Transverse colon (tissue), 4 donors: ENCODE data around the gene WDR76. TPM values are rescaled to one million over a fixed set of nuclear protein-coding genes. Genes with fewer than 3 reads are reported as not detected.

Experiments used
- DNase-seq: peaks from one replicate; pipeline ENCODE4 v3.0.0-alpha.2; 2019
- H3K27ac ChIP-seq, 4 donors: fragments of 200-600 bp; sonication (generic); 2 replicates each; pipeline ENCODE4 v1.5.1; 2016 to 2018; ENCODE audit warnings: inconsistent platforms in 4 of 4
- H3K27me3 ChIP-seq: fragments of 200-600 bp; sonication (generic); 2 replicates; pipeline ENCODE4 v1.5.1; 2017; ENCODE audit warnings: inconsistent platforms
- H3K36me3 ChIP-seq, 4 donors: fragments of 200-600 bp; sonication (generic); 2 replicates each; pipeline ENCODE4 v1.5.1; 2017 to 2019; ENCODE audit warnings: inconsistent platforms in 4 of 4
- H3K4me1 ChIP-seq, 4 donors: fragments of 200-600 bp; sonication (generic); 2 replicates each; pipeline ENCODE4 v1.5.1; 2017 to 2020; ENCODE audit warnings: inconsistent platforms in 4 of 4
- H3K4me3 ChIP-seq, 4 donors: fragments of 200-600 bp; sonication (generic); 1 replicate in 1 of 4; 2 replicates in 3 of 4; pipeline versions ENCODE4 v1.5.1 to v1.6.1; 2017 to 2019; ENCODE audit warnings: inconsistent platforms in 4 of 4
- H3K9me3 ChIP-seq, 2 donors: fragments of 200-600 bp; sonication (generic); 2 replicates each; pipeline ENCODE4 v1.5.1; 2017 to 2019; ENCODE audit warnings: inconsistent platforms in 2 of 2
- EP300 ChIP-seq: sonication (generic); formaldehyde crosslinking; IDR thresholded peaks from one replicate; pipeline ENCODE4 v1.6.1; 2017; ENCODE audit warnings: antibody characterized with exemption, low read depth
- POLR2A ChIP-seq: fragments of 450-650 bp; IDR thresholded peaks from one replicate; pipeline ENCODE4 v1.6.1; 2016; ENCODE audit warnings: antibody characterized with exemption, mild to moderate bottlenecking, moderate library complexity
- POLR2AphosphoS5 ChIP-seq, 3 donors: sonication (generic); formaldehyde crosslinking; IDR thresholded peaks; one replicate each; pipeline ENCODE4 v1.6.1; 2016; ENCODE audit warnings: antibody characterized with exemption in 3 of 3
- WGBS, 2 donors: methylation state at CpG; one replicate each; pipeline ENCODE4 v1.1.5; 2018; ENCODE audit warnings: low coverage in 1 of 2; 5-methylcytosine and 5-hydroxymethylcytosine counted together
- in situ Hi-C, 4 donors: fragments of 200-750 bp; cut with MboI; loops; one replicate each; pipeline versions ENCODE4 v1.15.0 to v1.15.1; 2017; ENCODE audit warnings: low sequenced_read_pairs in 3 of 4, low pct_ligation_motif_present in 1 of 4, low pct_unique_long_range_greater_than_20kb in 1 of 4
- intact Hi-C: fragments of 100-400 bp; cut with DNase I; formaldehyde crosslinking; loops from one replicate; pipeline ENCODE4 v1.15.1; 2023; ENCODE audit warnings: low total_unique reads
- total RNA-seq, 4 donors: library from RNA; depleted of rRNA; stranded (reverse); fragments of >200 nt; gene quantifications; one replicate each; pipeline ENCODE4 v1.1.0, GENCODE V29; 2016
- TF ChIP-seq, protein P1 (sequence below), 5 experiments: fragments of 200-600 bp in 3 of 5; fragments of 450-650 bp in 2 of 5; sonication (generic) in 3 of 5; IDR thresholded peaks; 1 replicate in 2 of 5; 2 replicates in 3 of 5; pipeline ENCODE4 v1.5.1; 2016 to 2017; ENCODE audit warnings: antibody characterized with exemption in 5 of 5, inconsistent platforms in 3 of 5, mild to moderate bottlenecking in 2 of 5, moderate library complexity in 1 of 5

WDR76 gene
- total RNA-seq, 4 donors from 2014 or later, result 0.20 to 4.8 (median 2.7) TPM; not detected in 1

GRCh38 chr15:43911235-43911781, 84.5 kb downstream of the WDR76 start:
- Histone ChIP-seq H3K27ac (no peak overlapping the region), H3K27me3 (no peaks in the 10 kb centered on the region), H3K9me3 (no peaks in the 10 kb centered on the region), H3K36me3 (no peaks in the 10 kb centered on the region), H3K4me3 (no peak overlapping the region), H3K4me1 (no peaks in the 10 kb centered on the region)
- in situ Hi-C loops, result loop anchor here in 2 of 4 donors (25.0 kb wide), 1 partner anchor 301 kb away; no protein-coding TSS in a partner anchor
- intact Hi-C loops, result no loop called here
- DNase-seq, result no peak
- no peak for TF ChIP-seq POLR2AphosphoS5 (IDR thresholded peaks at IDR 0.05)
- WGBS, 2 donors, result 40 to 76% methylated on average over 2 to 4 of the region's 4 CpGs

GRCh38 chr15:43912208-43912607, 85.4 kb downstream of the WDR76 start:
- no peaks in the 10 kb centered on the region for H3K36me3 ChIP-seq
- H3K4me3 ChIP-seq, result no peak overlapping the region
- intact Hi-C loops, result no loop called here
- no peak overlapping the region for H3K27ac ChIP-seq
- H3K4me1 ChIP-seq, result no peaks in the 10 kb centered on the region
- in situ Hi-C loops, result loop anchor here in 2 of 4 donors (25.0 kb wide), 1 partner anchor 300 kb away; no protein-coding TSS in a partner anchor
- DNase-seq, result no peak
- 89 to 95% methylated on average over 5 to 6 of the region's 6 CpGs for WGBS, 2 donors
- TF ChIP-seq, protein P1, sequence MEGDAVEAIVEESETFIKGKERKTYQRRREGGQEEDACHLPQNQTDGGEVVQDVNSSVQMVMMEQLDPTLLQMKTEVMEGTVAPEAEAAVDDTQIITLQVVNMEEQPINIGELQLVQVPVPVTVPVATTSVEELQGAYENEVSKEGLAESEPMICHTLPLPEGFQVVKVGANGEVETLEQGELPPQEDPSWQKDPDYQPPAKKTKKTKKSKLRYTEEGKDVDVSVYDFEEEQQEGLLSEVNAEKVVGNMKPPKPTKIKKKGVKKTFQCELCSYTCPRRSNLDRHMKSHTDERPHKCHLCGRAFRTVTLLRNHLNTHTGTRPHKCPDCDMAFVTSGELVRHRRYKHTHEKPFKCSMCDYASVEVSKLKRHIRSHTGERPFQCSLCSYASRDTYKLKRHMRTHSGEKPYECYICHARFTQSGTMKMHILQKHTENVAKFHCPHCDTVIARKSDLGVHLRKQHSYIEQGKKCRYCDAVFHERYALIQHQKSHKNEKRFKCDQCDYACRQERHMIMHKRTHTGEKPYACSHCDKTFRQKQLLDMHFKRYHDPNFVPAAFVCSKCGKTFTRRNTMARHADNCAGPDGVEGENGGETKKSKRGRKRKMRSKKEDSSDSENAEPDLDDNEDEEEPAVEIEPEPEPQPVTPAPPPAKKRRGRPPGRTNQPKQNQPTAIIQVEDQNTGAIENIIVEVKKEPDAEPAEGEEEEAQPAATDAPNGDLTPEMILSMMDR (IDR thresholded peaks at IDR 0.05), result no peak
- TF ChIP-seq EP300 (no peak), POLR2A (no peak), POLR2AphosphoS5 (IDR thresholded peaks at IDR 0.05) (no peak)
- no peaks in the 10 kb centered on the region for H3K27me3 ChIP-seq
- H3K9me3 ChIP-seq, result no peaks in the 10 kb centered on the region

DNA sequence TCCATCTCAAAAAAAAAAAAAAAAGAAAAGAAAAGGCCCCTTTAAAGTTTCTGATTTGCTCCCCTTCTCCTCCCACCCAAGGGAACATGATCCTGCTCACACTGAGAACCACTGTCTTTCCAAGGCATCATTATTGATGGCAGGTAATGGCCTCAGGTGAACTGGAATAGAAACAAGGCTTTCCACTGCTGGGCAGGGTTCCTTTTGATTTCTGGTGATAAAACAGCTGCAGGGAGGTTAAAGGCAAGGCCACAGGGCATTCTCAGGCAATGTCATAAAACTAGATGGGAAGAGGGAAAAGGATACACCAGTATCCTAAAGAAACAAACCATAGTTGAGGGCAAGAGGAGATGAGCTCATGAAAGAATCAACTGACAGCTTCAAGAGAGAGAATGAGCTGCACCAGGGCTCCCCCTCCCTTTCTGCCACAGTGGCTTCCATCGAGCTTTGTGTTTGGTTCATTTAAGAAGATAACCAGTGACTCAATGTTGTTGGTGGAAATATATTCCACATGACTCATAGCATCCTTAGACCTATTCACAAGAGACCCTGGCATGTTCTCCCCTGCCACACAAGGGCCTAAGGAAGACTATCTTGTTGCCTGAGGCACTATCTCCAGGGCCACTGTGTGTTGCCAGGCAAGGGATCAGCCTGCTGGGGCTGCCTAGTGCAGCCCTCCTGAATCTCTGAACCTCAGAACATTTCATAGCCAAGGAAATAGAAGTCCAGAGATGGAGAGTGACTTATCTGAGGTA, 86.4 kb downstream of the WDR76 start:
- no peak overlapping the region for H3K27ac ChIP-seq
- TF ChIP-seq, protein P1 (IDR thresholded peaks at IDR 0.05), result no peak
- TF ChIP-seq POLR2A (no peak), EP300 (no peak), POLR2AphosphoS5 (IDR thresholded peaks at IDR 0.05) (no peak)
- in situ Hi-C loops (loop anchor here in 2 of 4 donors (25.0 kb wide), 1 partner anchor 299 kb away; no protein-coding TSS in a partner anchor), intact Hi-C loops (no loop called here)
- no peaks in the 10 kb centered on the region for H3K36me3 ChIP-seq
- H3K9me3 ChIP-seq, result no peaks in the 10 kb centered on the region
- H3K27me3 ChIP-seq, result no peaks in the 10 kb centered on the region
- no peak overlapping the region for H3K4me3 ChIP-seq
- no peaks in the 10 kb centered on the region for H3K4me1 ChIP-seq
- 29 to 38% methylated on average over 1 of the region's 1 CpG for WGBS, 2 donors
- DNase-seq, result no peak

DNA sequence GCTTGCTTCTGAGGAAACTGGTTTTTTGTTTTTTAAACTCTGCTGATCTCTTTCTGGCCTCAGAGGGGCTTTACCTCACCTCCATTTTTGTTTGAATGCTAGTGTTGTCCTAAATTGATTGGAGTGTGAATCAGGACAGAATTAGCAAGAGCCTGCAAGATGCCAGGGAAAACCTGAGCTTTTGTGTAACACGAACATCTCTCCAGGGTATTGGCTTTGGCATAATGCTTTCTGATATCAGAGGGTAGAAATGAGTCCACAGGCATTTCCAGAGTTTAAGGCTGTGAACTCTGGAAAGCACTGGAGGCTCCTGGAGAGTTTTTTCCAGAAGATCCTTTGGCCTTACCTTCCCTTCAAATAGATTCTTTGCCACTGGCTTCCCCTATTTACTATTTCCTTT, 87.1 kb downstream of the WDR76 start:
- Histone ChIP-seq H3K36me3 (no peaks in the 10 kb centered on the region), H3K9me3 (no peaks in the 10 kb centered on the region), H3K4me3 (no peak overlapping the region), H3K27ac (no peak overlapping the region), H3K27me3 (no peaks in the 10 kb centered on the region), H3K4me1 (no peaks in the 10 kb centered on the region)
- TF ChIP-seq POLR2AphosphoS5 (IDR thresholded peaks at IDR 0.05), result no peak
- no peak for TF ChIP-seq POLR2A
- in situ Hi-C loops, result loop anchor here in 2 of 4 donors (25.0 kb wide), 1 partner anchor 298 kb away; no protein-coding TSS in a partner anchor
- DNase-seq, result no peak
- intact Hi-C loops, result no loop called here
- WGBS, 2 donors, result 80 to 84% methylated on average over 1 of the region's 1 CpG

DNA sequence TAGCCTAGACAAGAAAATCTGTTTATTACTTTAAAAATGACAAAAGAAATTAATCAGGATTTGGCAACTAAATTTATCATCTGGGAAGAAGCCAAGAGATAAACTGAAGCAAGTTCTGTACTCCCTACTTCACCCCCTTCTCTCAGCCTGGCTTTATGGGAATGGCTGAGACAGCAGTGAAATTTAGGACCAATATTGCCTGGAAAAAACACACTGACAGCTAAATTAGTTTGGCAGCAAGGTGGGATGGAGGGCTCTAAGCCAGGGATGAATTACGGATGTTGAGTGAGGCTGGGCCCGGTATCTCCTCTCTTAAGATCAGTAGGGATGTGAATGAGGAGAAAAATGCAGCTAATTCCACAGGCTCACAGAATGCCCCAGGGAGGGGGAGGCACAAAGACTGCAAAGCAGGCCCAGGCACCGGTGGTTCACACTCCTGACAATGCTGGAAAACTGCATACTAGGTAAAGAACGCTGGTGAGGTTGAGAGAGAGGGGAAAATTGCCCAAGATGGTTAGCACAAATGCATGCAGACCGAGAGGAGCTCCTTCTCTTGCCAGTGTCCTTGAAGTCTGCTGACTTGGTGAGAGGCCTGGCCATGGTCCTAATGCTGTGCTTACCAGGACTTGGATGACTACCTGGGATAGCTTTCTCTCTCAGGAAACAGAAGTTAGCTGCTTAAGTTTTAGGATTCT, 89.0 kb downstream of the WDR76 start:
- no peak overlapping the region for H3K27ac ChIP-seq
- DNase-seq, result no peak
- no peaks in the 10 kb centered on the region for H3K4me1 ChIP-seq
- 70 to 80% methylated on average over 3 to 5 of the region's 5 CpGs for WGBS, 2 donors
- no peaks in the 10 kb centered on the region for H3K36me3 ChIP-seq
- H3K9me3 ChIP-seq, result no peaks in the 10 kb centered on the region
- in situ Hi-C loops, result loop anchor here in 2 of 4 donors (25.0 kb wide), 1 partner anchor 297 kb away; no protein-coding TSS in a partner anchor
- H3K27me3 ChIP-seq, result no peaks in the 10 kb centered on the region
- H3K4me3 ChIP-seq, result no peak overlapping the region
- intact Hi-C loops, result no loop called here
- TF ChIP-seq, protein P1 (IDR thresholded peaks at IDR 0.05), result no peak
- no peak for TF ChIP-seq EP300
- no peak for TF ChIP-seq POLR2A
- no peak for TF ChIP-seq POLR2AphosphoS5 (IDR thresholded peaks at IDR 0.05)
